Testis (tissue), 2 donors: Measurements from ENCODE around the gene EPHX1.

Experiments used
- CTCF ChIP-seq, 3 experiments: fragments of 450-650 bp in 2 of 3; fragments of 200-600 bp in 1 of 3; sonication (generic) in 1 of 3; IDR thresholded peaks; one replicate each; pipeline ENCODE4 v1.5.1; 2016 to 2019; ENCODE audit warnings: antibody characterized with exemption in 3 of 3, mild to moderate bottlenecking in 2 of 3, moderate library complexity in 1 of 3
- POLR2A ChIP-seq: fragments of 450-650 bp; IDR thresholded peaks from one replicate; pipeline ENCODE4 v1.6.1; 2017; ENCODE audit warnings: antibody characterized with exemption, mild to moderate bottlenecking, moderate library complexity

GRCh38 chr1:225819346-225820192 lies 9.6 kb downstream of the EPHX1 start:
- TF ChIP-seq CTCF (IDR thresholded peaks at IDR 0.05) (no peak), POLR2A (no peak)
